ENCODE data around the gene GATAD2A. TPM values are rescaled to one million over a fixed set of nuclear protein-coding genes. Genes with fewer than 3 reads are reported as not detected.

The GATAD2A gene
- total and polyA plus RNA-seq, 2 of the 13 experiments (the other 11 are each of a cell fraction or from before 2014, with no cell fraction given) = 16.8 to 28.6 TPM

GRCh38 chr19:19531951-19532805 lies 126.7 kb downstream of the GATAD2A start (continued):
- TF ChIP-seq, protein P1, sequence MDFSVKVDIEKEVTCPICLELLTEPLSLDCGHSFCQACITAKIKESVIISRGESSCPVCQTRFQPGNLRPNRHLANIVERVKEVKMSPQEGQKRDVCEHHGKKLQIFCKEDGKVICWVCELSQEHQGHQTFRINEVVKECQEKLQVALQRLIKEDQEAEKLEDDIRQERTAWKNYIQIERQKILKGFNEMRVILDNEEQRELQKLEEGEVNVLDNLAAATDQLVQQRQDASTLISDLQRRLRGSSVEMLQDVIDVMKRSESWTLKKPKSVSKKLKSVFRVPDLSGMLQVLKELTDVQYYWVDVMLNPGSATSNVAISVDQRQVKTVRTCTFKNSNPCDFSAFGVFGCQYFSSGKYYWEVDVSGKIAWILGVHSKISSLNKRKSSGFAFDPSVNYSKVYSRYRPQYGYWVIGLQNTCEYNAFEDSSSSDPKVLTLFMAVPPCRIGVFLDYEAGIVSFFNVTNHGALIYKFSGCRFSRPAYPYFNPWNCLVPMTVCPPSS (IDR thresholded peaks at IDR 0.05) = no peak
- TF ChIP-seq RNF2 (conservative IDR thresholded peaks at IDR 0.05; ENCODE audit: low read depth) = no peak
- no peak for TF ChIP-seq HDAC6 (IDR thresholded peaks at IDR 0.05; ENCODE audit: low read depth, low read length)
- no peak for TF ChIP-seq CEBPZ (IDR thresholded peaks at IDR 0.05; ENCODE audit: low read length)
- no peak for TF ChIP-seq ZNF225 (CRISPR knock-in tag; IDR thresholded peaks at IDR 0.05)
- TF ChIP-seq ARNT (IDR thresholded peaks at IDR 0.05) = no peak
- TF ChIP-seq ZNF709 (CRISPR knock-in tag; IDR thresholded peaks at IDR 0.05) = no peak
- 0 out of 2 replicates have a peak, but pooled peaks have one; percentile 56 for TF ChIP-seq GLI4 (CRISPR knock-in tag; IDR thresholded peaks at IDR 0.05; ENCODE audit: borderline replicate concordance)
- TF ChIP-seq, protein P2, sequence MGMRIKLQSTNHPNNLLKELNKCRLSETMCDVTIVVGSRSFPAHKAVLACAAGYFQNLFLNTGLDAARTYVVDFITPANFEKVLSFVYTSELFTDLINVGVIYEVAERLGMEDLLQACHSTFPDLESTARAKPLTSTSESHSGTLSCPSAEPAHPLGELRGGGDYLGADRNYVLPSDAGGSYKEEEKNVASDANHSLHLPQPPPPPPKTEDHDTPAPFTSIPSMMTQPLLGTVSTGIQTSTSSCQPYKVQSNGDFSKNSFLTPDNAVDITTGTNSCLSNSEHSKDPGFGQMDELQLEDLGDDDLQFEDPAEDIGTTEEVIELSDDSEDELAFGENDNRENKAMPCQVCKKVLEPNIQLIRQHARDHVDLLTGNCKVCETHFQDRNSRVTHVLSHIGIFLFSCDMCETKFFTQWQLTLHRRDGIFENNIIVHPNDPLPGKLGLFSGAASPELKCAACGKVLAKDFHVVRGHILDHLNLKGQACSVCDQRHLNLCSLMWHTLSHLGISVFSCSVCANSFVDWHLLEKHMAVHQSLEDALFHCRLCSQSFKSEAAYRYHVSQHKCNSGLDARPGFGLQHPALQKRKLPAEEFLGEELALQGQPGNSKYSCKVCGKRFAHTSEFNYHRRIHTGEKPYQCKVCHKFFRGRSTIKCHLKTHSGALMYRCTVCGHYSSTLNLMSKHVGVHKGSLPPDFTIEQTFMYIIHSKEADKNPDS (CRISPR knock-in tag; IDR thresholded peaks at IDR 0.05) = no peak
- TF ChIP-seq MEF2D (CRISPR knock-in tag; IDR thresholded peaks at IDR 0.05) = no peak
- TF ChIP-seq, protein P3, sequence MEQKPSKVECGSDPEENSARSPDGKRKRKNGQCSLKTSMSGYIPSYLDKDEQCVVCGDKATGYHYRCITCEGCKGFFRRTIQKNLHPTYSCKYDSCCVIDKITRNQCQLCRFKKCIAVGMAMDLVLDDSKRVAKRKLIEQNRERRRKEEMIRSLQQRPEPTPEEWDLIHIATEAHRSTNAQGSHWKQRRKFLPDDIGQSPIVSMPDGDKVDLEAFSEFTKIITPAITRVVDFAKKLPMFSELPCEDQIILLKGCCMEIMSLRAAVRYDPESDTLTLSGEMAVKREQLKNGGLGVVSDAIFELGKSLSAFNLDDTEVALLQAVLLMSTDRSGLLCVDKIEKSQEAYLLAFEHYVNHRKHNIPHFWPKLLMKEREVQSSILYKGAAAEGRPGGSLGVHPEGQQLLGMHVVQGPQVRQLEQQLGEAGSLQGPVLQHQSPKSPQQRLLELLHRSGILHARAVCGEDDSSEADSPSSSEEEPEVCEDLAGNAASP (CRISPR knock-in tag; IDR thresholded peaks at IDR 0.05; ENCODE audit: borderline replicate concordance) = no peak
- TF ChIP-seq ZNF660 (CRISPR knock-in tag; IDR thresholded peaks at IDR 0.05; ENCODE audit: borderline replicate concordance, low read depth) = no peak
- TF ChIP-seq, protein P4, sequence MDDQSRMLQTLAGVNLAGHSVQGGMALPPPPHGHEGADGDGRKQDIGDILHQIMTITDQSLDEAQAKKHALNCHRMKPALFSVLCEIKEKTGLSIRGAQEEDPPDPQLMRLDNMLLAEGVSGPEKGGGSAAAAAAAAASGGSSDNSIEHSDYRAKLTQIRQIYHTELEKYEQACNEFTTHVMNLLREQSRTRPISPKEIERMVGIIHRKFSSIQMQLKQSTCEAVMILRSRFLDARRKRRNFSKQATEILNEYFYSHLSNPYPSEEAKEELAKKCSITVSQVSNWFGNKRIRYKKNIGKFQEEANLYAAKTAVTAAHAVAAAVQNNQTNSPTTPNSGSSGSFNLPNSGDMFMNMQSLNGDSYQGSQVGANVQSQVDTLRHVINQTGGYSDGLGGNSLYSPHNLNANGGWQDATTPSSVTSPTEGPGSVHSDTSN (CRISPR knock-in tag; IDR thresholded peaks at IDR 0.05; ENCODE audit: borderline replicate concordance) = no peak
- TF ChIP-seq, protein P5, sequence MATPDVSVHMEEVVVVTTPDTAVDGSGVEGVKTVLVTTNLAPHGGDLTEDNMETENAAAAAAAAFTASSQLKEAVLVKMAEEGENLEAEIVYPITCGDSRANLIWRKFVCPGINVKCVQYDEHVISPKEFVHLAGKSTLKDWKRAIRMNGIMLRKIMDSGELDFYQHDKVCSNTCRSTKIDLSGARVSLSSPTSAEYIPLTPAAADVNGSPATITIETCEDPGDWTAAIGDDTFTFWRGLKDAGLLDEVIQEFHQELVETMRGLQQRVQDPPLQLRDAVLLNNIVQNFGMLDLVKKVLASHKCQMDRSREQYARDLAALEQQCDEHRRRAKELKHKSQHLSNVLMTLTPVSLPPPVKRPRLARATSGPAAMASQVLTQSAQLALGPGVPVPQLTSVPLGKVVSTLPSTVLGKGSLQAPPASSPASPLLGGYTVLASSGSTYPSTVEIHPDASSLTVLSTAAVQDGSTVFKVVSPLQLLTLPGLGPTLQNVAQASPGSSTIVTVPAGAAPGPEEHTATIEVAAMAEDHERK (CRISPR knock-in tag; IDR thresholded peaks at IDR 0.05; ENCODE audit: low read depth) = no peak
- TF ChIP-seq ZNF205 (CRISPR knock-in tag; IDR thresholded peaks at IDR 0.05) = no peak
- 0 out of 2 replicates have a peak, but pooled peaks have one; percentile 34 for TF ChIP-seq KDM4B (CRISPR knock-in tag; IDR thresholded peaks at IDR 0.05)
- no peak for TF ChIP-seq KMT2B (CRISPR knock-in tag; IDR thresholded peaks at IDR 0.05)
